HG03175 (cell line): ENCODE measurements around the gene SLC29A2.
A peak's percentile ranks its signal among the peaks of the same experiment; 100 is the strongest.
"Not testable (repeated sequence)": the region's sequence is repeated elsewhere in the genome, so short reads cannot be mapped to it uniquely, and the experiment has no call there.

Source experiments
- ATAC-seq: cut with Tn5 transposase; IDR thresholded peaks from one replicate; pipeline ENCODE4 v1.9.1; 2021; ENCODE audit warnings: mild to moderate bottlenecking, moderate library complexity; ENCODE audit not compliant: unreplicated experiment

The SLC29A2 gene

DNA sequence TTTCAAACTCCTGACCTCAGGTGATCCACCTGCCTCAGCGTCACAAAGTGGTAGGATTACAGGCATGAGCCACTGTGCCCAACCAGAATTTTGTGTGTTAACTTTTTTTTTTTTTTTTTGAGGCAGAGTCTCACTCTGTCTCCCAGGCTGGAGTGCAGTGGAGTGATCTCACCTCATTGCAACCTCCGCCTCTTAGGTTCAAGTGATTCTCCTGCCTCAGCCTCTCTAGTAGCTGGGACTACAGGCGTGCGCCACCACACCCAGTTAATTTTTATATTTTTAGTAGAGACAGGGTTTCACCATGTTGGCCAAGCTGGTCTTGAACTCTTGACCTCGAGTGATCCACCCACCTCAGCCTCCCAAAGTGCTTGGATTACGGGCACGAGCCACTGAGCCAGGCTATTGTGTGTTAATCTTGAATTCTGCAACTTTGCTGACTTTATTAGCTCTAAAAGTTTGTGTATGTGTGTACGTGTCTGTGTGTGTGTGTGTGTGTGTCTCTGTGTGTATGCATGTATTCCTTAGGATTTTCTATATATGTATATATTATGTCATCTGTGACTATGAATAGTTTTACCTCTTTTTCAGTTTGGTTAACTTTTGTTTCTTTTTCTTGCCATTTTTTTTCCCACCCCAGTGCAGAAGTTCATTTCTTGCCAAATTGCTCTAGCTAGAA is 20.9 kb downstream of the SLC29A2 start:
- not testable (repeated sequence) for ATAC-seq

DNA sequence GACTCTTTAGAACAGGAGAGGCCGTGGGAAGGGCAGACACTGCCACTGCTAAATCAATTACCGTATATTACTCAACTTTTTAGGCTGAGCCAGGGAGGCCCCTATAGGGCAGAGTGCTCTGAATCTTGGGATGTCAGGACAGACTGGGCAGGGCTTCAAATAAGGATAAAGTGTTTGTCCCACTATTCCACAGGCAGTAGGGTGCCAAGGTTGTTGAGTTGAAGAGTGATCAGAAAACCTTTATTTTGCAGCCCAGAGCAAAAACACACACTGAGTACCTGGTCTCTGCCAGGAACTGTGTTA is 22.5 kb downstream of the SLC29A2 start:
- no peak for ATAC-seq

DNA sequence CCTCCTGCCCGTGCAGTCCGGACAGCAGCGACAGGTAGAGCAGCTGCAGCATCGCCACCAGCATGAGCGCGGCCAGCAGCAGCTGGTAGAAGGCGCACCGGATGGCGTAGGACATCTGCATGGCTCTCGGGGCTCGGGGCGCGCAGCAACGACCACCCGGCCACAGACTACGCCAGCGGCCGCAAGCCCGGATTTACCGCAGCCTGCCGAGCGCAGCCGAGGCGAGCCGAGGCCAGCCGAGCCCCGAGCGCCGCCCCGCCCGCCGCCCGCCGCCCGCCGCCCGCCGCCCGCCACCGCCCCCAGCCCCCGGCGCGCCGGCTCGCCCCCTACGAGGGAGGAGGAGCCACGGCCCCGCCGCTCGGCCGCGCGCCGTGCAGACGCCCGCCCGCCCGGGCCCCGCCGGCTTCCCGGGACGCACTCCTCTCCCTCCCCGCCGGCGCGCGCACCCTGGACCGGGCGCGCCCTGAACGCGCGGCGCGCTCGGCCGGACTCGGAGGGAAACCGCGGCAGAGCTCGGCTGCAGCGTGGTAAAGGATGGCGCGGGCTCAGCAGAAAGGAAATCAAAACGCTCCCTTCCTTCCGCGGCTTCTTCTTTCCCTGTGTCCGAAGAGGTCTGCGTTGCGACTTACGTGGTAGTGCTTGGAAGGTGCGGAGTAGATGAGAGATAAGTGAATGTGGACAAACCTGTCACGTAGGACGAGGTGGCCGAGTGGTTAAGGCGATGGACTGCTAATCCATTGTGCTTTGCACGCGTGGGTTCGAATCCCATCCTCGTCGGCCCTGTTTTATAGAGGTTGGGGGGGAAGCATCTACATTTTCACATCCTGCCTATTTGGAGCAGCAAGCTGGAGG is 23.9 kb downstream of the SLC29A2 start, which contains the start of gene B4GAT1:
Gene B4GAT1 (minus strand): TSS at position 205 of the 852 bp plus-strand sequence. CDS start 84 bp downstream, at position 121.
- ATAC-seq, result peak; percentile 27

DNA sequence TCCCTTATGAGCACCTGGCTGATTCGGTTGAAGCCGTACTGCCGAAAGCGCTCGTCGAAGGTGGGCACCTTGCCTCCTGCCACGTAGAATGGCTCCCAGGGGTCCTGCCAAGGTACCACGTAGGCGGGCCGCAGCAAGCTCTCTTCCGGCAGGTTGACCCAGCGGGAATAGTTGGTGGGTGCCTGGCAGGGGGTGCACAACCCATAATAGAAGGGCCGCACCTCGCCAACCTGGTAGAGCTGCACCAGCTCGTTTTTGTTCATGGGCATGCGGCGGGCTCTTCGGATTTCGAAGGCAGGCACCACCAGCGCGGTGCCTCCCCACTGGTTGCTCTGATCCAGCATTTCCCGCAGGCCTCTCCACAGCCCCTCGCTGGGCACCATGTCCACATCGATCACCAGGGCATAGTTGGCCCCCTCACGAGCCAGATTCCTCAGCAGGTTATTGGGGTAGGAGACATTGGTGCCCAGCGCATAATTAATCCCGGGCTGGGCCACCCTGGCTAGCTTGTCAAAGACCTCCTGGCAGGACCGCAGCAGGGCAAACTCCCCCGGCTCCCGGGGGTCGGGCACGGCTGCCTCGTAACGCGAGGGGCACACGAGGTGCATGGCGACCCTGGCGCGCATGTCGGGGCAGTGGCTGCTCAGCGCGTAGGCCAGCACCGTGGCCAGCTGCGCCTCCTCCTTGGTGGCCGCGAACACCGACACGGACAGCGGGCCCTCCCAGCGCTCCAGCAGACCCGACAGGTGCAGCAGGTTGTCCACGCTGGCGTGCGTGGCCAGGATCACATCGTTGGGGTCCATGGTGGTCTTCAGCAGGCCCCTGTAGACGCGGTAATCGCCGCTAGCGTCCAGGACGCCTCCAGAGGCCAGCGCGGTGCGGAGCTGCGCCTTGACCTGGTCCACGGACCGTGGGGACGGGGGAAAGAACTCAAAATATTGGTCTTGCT is 24.8 kb downstream of the SLC29A2 start:
- no peak for ATAC-seq

DNA sequence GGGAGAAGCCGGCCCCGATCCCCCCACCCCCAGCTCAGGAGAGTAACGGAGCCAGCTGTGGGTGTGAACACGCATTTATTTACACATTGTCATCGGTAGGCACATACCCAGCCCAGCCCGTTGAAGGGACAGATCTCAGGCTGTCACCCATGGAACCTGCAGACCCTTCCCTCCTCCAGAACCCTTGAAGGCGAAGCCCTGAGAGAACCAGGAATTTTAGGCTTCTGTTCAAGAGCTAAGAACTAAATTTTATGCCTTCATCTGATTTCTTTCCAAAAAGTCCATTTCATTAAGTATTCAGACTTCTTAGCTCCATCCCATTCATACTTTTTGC is 26.3 kb downstream of the SLC29A2 start:
- ATAC-seq, result peak; percentile 15

DNA sequence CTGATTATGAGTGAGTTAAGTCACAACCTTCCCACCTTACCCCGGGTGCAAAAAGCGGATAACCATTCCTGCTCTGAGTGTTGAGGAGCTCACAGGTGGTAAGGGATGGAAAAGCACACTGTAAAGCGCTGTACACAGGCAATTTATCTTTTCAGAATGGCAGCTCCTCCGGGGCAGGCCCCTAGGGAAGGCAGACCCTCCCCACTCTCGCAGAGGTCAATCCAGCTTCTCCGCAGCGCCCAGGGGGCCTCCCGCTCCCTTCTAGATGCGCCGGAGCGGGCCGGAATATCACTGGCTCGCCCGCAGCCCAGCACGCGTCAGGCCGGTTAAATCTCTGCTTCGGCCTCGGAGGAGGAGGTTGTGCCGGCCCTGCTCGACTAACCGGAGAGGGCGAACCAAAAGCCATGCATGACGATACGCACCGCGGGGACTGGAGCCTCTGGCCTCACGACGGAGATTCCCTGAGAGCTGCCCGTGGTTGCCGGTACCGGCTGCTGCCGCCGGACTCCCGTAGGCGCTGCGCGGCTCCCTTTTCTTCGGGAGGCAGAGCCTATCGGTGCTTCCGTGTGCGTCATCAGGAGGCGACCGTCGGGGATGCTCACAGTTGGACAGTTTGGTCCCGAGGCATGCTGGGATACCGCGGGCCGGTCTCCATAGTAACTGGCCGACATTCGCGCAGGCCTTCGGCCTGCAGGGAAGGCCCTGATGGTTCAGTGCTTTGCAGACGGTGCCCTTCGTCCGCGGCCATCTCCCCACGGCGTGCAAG is 26.8 kb downstream of the SLC29A2 start, which contains the start of gene BRMS1:
Gene BRMS1 (minus strand): TSS at position 555 of the 766 bp plus-strand sequence. CDS start 2,870 bp downstream, outside the sequence.
- ATAC-seq, result peak; percentile 82

DNA sequence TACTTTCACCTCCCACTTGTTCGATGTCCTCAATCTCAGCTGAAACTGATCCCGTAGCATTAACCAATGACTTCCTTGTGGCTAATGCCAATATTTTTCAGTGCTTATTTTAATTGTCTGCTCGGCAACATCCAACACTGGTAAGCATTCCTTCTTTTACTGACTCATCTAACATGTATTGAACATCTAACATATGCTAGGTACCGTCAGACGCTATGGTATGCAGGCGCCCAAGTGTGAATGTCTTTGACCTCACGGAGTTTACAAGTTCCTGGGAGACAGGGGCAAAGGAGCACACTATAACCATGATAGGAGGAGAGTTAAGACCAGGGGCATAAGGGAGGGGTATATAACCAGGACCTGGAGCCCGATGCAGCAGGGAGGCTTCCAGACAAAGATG is 28.4 kb downstream of the SLC29A2 start:
- ATAC-seq, result no peak

DNA sequence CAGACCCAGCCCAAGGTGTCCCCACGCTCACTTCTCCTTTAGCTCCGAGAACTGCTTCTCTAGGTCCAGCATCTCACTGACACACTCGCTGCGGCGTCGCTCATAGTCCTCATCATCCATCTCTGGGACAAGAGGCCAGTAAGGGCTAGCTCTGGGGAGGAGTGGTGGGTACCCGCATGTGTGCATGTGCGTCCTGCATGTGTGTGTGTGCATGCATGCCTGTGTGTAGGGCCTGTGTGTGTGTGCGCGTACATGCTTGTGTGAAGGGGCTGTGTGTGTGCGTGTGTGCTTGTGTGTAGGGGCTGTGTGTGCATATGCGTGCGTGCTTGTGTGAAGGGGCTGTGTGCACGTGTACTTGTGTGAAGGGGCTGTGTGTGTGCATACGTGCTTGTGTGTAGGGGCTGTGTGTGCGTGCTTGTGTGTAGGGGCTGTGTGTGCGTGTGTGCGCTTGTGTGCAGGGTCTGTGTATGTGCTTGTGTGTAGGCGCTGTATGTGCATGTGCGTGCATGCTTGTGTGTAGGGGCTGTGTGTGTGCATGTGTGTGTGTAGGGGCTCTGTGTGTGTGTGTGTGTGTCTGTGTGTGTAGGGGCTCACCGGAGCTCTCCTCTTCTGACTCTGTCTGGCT is 29.9 kb downstream of the SLC29A2 start:
- ATAC-seq, result no peak

DNA sequence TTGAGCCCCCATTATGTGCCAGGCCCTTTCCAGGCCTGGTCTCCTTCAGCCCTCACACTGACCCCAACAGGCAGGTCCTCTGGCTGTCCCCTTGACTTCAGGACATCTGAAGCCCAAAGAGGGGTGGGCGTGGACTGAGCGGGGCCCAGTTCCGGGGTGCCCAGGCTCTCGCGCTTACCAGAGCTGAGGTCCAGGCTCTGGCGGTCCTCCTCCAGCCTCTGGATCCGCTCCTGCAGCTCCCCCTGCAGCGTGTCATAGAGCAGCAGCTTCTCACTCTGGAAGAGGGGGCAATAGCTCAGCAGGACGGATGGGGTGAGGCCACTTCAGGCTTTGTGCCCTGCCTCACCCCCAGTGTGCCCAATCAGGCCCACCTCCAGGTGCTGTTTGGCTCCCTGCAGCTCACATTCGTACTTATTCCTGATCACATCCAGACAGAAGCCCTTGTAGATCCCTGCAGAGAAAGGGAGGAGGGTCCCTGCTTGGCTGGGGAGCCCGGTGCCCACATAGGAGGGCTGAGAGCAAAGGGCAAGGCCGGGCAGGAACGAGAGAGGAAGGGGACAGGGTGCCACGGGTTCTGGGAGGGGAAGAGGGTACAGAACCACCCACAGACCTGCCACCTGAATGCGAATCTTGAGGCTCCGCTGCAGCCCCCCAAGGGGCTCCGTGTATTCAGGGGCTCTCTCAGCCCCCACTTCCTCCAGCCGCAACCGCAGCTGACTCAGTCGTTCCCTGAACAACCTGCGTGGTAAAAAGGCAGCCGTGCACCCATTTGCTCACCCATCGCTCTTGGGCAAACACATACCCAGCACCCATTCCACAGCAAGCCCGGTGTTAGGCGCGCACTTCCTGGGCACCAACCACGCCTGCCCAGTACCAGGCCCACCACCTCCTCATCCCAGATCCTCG is 30.7 kb downstream of the SLC29A2 start:
- ATAC-seq, result no peak

DNA sequence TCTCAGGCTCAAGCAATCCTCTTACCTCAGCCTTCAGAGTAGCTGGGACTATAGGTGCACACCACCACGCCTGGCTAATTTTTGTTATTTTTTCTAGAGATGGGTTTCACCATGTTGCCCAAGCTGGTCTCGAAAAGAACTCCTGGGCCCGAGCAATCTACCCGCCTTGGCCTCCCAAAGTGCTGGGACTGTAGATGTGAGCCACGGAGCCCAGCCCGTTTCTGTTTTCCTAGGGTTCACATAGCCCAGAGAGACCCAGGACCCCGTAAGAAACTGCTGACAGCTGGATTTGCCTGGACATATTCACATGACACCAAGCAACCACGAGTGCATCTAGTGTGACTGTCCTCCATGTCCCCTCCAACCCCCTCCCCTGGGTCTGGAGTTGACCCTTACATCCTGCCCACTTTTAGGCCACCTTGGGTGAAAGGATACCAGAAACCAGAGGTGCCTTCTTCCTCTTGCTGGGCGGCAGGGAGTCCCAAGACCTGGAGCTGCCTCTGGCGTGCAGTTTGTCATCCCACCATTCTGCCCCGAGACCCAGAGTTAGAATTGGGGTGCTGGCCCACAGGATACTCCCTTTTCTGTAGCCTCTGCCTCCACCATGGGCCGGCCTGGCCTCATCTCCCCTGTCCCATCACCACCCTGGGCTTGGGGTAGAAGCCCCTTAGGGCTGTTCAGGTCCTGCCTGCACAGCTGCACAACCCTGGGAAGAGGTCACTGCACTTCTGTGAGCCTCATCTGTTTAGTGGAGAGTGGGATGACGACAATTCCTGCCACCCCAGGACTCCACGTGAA is 31.7 kb downstream of the SLC29A2 start:
- ATAC-seq, result no peak

DNA sequence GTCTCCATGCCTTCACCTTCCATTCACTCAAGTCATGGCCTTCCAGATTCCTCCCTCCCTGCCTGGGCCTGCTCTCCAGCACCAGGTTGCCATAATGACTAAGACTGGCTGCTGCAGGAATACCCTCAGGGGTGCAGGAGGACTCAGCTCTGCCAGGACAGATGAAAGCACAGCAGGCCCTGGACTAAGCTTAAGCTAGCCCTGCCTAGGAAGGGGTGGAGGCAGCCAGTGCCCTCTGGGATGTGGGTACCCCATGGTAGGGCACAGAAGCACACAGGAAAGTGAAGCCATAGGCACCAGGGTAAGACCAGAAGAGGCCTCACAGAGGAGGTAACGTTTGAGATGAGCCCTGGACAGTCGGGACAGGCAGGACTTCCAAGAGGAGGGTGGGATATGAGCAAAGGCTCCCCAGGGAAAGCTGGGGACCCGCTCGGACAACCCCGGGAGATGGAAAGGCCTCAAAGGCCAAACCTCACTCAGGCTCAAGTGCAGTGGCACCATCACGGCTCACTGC is 32.3 kb downstream of the SLC29A2 start:
- ATAC-seq, result no peak

DNA sequence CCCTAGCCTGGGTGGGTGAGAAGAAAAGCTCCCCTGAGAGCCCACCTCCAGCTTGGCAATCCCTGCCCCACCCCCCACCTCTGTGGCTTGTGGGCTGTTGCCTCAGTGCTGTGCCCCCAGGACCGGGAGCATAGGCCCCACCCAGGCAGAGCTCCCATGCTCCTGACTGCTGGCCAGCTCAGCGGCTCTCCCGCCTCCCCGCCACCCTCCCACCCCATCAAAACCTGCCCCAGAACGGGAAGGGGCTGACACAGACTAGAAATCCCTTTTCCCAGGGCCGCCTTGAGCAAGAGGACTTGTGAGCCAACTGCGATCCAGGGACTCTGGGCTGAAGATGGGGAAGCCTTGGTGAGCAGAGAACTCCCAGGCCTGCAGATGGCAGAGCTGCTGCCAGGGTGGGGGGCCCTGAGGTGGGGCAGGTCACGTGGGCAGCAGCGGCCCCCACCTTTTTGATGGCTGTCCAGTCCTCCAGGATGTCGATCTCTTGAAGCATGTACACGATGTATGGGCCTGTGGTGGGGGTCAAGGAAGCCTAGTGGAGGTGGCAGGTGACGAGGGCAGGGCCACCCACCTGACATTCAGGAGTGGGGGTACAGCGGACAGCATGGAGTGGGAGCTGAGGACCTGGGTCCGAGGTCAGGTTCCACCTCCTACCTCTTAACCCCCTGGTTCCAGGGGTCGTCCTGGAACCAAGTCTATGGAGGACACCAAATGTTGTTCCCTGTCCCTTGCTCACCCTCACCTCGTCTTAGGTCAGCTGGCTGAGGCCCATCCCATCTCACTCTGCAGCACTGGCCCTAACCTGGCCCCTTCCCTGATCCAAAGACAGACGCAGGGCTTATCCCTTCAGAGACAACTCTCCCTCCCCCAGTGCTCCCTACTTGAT is 33.0 kb downstream of the SLC29A2 start:
- no peak for ATAC-seq

DNA sequence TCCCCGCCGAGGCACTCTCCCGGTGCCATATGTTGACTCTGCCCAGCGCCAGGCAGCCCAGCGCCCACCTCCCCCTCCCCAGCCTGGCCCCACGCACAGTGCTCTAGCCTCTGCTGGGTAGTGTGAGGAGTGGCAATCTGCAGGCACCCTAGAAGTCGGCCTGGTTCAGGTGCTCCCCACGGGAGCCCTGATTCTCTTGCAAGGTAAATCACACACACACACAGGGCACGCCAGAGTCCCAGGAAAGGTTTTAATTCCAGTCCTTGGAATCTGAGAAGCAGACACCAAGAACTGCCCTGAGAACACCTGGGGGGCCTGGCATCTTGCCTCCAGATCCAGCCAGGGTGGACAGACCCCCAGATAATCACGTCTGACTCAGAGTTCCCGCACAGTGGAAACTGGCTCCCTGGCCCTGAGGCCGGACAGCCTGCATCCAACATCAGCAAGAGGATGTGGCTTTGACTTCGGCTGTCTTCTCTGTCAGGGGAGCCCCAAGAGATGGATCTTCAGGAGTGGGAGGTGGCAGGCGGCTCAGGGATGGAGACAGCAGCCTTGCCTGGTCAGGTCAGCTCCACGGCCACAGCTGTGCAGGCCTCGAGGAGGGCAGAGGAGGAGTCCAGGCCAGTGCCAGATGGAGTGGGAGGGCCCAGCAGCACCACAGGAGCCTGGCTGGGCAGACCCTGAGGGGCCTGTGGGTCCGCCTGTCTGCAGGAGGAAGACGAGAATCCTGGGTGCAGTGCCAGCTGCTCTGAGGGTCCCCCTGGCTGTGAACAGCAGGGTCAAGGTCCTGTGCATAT is 34.3 kb downstream of the SLC29A2 start:
- ATAC-seq, result no peak

DNA sequence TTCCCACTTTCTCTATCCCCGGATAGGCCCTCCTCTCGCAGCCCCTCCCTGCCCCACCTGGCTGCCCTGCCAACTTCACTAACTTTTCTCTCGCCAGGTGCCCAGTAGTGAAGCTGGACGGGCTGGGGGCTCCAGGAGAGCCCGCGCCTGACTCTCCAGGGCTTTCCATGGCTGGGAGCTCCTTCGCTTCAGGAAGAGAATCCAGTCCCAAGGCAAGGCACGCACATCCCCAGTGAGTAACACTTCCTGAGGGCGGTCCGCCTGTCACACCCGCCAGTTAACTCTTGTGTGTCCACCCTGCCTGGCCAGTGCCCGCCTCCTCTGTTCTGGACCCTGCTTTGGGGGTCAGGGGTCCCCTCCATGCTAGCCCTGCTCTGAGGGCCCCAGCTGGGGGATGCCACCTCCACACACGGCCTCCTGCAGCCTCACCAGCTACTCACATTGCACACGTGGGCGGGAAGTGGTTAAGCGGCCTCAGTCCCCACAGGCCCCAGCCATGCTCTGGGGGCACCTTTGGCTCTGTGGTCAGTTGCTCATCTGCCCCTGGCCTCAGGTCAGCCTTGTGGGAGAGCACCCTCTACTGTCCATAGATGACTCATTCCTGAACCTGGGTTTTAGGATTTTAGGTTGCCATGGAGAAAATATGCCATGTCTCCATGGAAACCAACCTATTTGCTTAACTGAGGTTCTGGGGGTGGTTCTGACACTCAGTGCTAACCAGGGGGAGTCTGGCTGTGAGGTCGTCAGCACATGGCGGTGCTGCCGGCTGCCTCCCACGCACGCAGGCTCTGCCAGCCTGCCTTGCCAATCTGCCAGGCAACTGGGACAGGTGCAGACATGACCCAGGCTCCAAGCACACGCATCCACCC is 35.1 kb downstream of the SLC29A2 start, which contains the start of gene RIN1:
Gene RIN1 (minus strand): TSS at position 201 of the 869 bp plus-strand sequence. CDS start 32 bp downstream, at position 169.
- peak; percentile 69 for ATAC-seq
